Heart left ventricle (tissue), 16 donors: ENCODE data around the gene LAPTM4A. TPM values are rescaled to one million over a fixed set of nuclear protein-coding genes. Genes with fewer than 3 reads are reported as not detected.

ENCODE experiments used
- ATAC-seq, 4 donors: fragments of 200-7000 bp; cut with Tn5 transposase; one replicate each; pipeline ENCODE4 v1.9.1; 2020 to 2022; ENCODE audit warnings: moderate library complexity in 4 of 4, mild to moderate bottlenecking in 3 of 4, moderate number of reproducible peaks in 1 of 4
- DNase-seq, 5 donors: peaks; one replicate each; pipeline ENCODE4 v3.0.0-alpha.2; 2020
- H3K27ac ChIP-seq, 12 donors: fragments of 200-600 bp; sonication (generic) in 4 of 12; one replicate each; pipeline versions ENCODE4 v1.5.0 to v1.8.0; 2016 to 2022; ENCODE audit warnings: mild to moderate bottlenecking in 2 of 12
- H3K27me3 ChIP-seq, 9 donors: fragments of 200-600 bp; sonication (generic) in 2 of 9; one replicate each; pipeline versions ENCODE4 v1.5.1 to v1.8.0; 2016 to 2022; ENCODE audit warnings: mild to moderate bottlenecking in 3 of 9
- H3K36me3 ChIP-seq, 9 donors: fragments of 200-600 bp; sonication (generic) in 2 of 9; one replicate each; pipeline versions ENCODE4 v1.5.0 to v1.8.0; 2018 to 2022; ENCODE audit warnings: mild to moderate bottlenecking in 2 of 9
- H3K4me1 ChIP-seq, 12 donors: fragments of 200-600 bp; sonication (generic) in 4 of 12; one replicate each; pipeline versions ENCODE4 v1.5.0 to v1.8.0; 2016 to 2022; ENCODE audit warnings: mild to moderate bottlenecking in 3 of 12
- H3K4me3 ChIP-seq, 12 donors: fragments of 200-600 bp; sonication (generic) in 4 of 12; one replicate each; pipeline versions ENCODE4 v1.5.0 to v1.8.0; 2017 to 2022; ENCODE audit warnings: mild to moderate bottlenecking in 9 of 12, moderate library complexity in 4 of 12
- H3K9me3 ChIP-seq, 12 donors: fragments of 200-600 bp; sonication (generic) in 4 of 12; one replicate each; pipeline versions ENCODE4 v1.5.0 to v1.8.0; 2016 to 2022; ENCODE audit warnings: mild to moderate bottlenecking in 1 of 12
- CTCF ChIP-seq, 12 donors: fragments of 200-600 bp; sonication (generic) in 4 of 12; IDR thresholded peaks; one replicate each; pipeline versions ENCODE4 v1.5.0 to v1.8.0; 2018 to 2022; ENCODE audit warnings: antibody characterized with exemption in 12 of 12, mild to moderate bottlenecking in 5 of 12
- POLR2A ChIP-seq, 2 donors: fragments of 450-650 bp; IDR thresholded peaks; one replicate each; pipeline ENCODE4 v1.6.1; 2017; ENCODE audit warnings: antibody characterized with exemption in 2 of 2, mild to moderate bottlenecking in 2 of 2, moderate library complexity in 2 of 2
- WGBS, 4 donors: extraction: QIAGEN DNeasy Blood & Tissue Kit in 2 of 4; methylation state at CpG; one replicate each; pipeline versions ENCODE4 v1.1.5 to v1.1.7; 2013 to 2018; 5-methylcytosine and 5-hydroxymethylcytosine counted together
- intact Hi-C, 10 donors: fragments of 100-400 bp; cut with DNase I; formaldehyde crosslinking; loops; one replicate each; pipeline versions ENCODE4 v1.11.1 to v1.14.2; 2022
- polyA plus RNA-seq, 2 donors: library from polyadenylated mRNA; stranded (reverse); fragments of 200-250 nt; gene quantifications; one replicate each; pipeline ENCODE4 v1.2.3, GENCODE V29; 2013
- total RNA-seq, 9 donors: library from RNA; depleted of rRNA in 2 of 9; stranded (reverse); fragments of >200 nt in 2 of 9; fragmentation: NEBNext Ultra II Directional in 3 of 9; extraction: Animal tissue kit (Norgen Biotek cat#: 25700) in 3 of 9; gene quantifications; one replicate each; pipeline versions ENCODE4 v1.1.0 to v1.2.4, GENCODE V29; 2016 to 2023
- donor health status: ischemic (EF 13 %, LVEDD 7.1; RV severe dilation, severe dysfunction).
- donor health status: healthy with polysubstance abuse.
- donor health status: DM: no; HTN: yes; CAD: no.
- donor health status: DM: no; HTN: no; CAD: no.
- donor health status: ischemic (EF 25% LVEDD 6.9; RV normal size, moderate dysfunction).
- donor health status: ischemic (EF 25% LVEDD 5.7; RV mildly dilated, moderate dysfunction).
- donor health status: healthy.
- donor health status: DM: yes; HTN: yes; CAD: no.
- donor health status: ischemic (EF 35%, LVEDD 5.7; RV mildly dilated, moderate dysfunction).
- donor health status: nonischemic (EF 11% LVEDD 7.7; RV severe dilation, severe dysfunction).
- donor health status: DM: yes; HTN: yes; CAD: no.
- donor health status: PGD.
- donor health status: ischemic (EF 29% LVEDD 5.4; RV normal size, mild dysfunction).
- donor health status: nonischemic (EF 23%, LVEDD 6.1; RV moderate dilation, normal function).

LAPTM4A gene
- total and polyA plus RNA-seq, 11 donors = 107 to 241 (median 177) TPM

- ATAC-seq (no peak), DNase-seq (no peak)
- 92 to 97% (median 95%) methylated on average over 1 of the region's 1 CpG for WGBS, 4 donors
- no peaks in the 10 kb centered on the region for H3K27me3 ChIP-seq
- H3K4me3 ChIP-seq = no peak overlapping the region
- H3K4me1 ChIP-seq = peaks cover 0 to 19% (median 7%) of the 10 kb centered on the region in 12 donors
- TF ChIP-seq POLR2A (IDR thresholded peaks at IDR 0.05) = no peak
- no peak for TF ChIP-seq CTCF (IDR thresholded peaks at IDR 0.05)
- no peak overlapping the region for H3K27ac ChIP-seq
- no peaks in the 10 kb centered on the region for H3K9me3 ChIP-seq
- no peaks in the 10 kb centered on the region for H3K36me3 ChIP-seq
- intact Hi-C loops = loop anchor here in 1 of 10 donors (5.0 kb wide), 1 partner anchor 35 kb away; no protein-coding TSS in a partner anchor
Observed at GRCh38 chr2:20057268-20057667, 5.8 kb upstream of the LAPTM4A start.

GRCh38 chr2:20054931-20055330, 3.5 kb upstream of the LAPTM4A start:
- no peak for TF ChIP-seq POLR2A (IDR thresholded peaks at IDR 0.05)
- no peak for TF ChIP-seq CTCF (IDR thresholded peaks at IDR 0.05)
- WGBS, 4 donors = 93% methylated on average over 3 of the region's 3 CpGs
- Histone ChIP-seq H3K4me3 (no peak overlapping the region), H3K27me3 (no peaks in the 10 kb centered on the region), H3K27ac (no peak overlapping the region), H3K4me1 (peaks cover 0 to 15% (median 10%) of the 10 kb centered on the region in 12 donors), H3K36me3 (no peaks in the 10 kb centered on the region), H3K9me3 (no peaks in the 10 kb centered on the region)
- intact Hi-C loops = loop anchor here in 4 of 10 donors (5.0 kb wide), 4 partner anchors 37 to 292 kb away; partner anchors contain the start of gene TTC32 (in 1 of the 4)
- ATAC-seq (no peak), DNase-seq (no peak)

GRCh38 chr2:20054119-20054518, 2.7 kb upstream of the LAPTM4A start:
- no peak overlapping the region for H3K4me3 ChIP-seq
- H3K27ac ChIP-seq = no peak overlapping the region
- H3K36me3 ChIP-seq = no peaks in the 10 kb centered on the region
- DNase-seq = no peak
- ATAC-seq = no peak
- peaks cover 0 to 24% (median 16%) of the 10 kb centered on the region in 12 donors for H3K4me1 ChIP-seq
- H3K9me3 ChIP-seq = no peaks in the 10 kb centered on the region
- 83 to 97% (median 94%) methylated on average over 6 of the region's 6 CpGs for WGBS, 4 donors
- intact Hi-C loops = loop anchor here in 4 of 10 donors (5.0 kb wide), 4 partner anchors 37 to 293 kb away; partner anchors contain the start of gene TTC32 (in 1 of the 4)
- no peaks in the 10 kb centered on the region for H3K27me3 ChIP-seq
- TF ChIP-seq CTCF (IDR thresholded peaks at IDR 0.05) = no peak
- TF ChIP-seq POLR2A (IDR thresholded peaks at IDR 0.05) = no peak

GRCh38 chr2:20052861-20053281, 1.4 kb upstream of the LAPTM4A start:
- TF ChIP-seq POLR2A (IDR thresholded peaks at IDR 0.05) (no peak), CTCF (IDR thresholded peaks at IDR 0.05) (no peak)
- ATAC-seq (peak in 1 of 4 donors; percentile 37), DNase-seq (peak in 4 of 5 donors; percentile 64 to 80 (median 72))
- peak overlapping the region in 11 of 12 donors; percentile 54 to 91 (median 81) for H3K4me3 ChIP-seq
- 14 to 19% (median 17%) methylated on average over 5 of the region's 5 CpGs for WGBS, 4 donors
- intact Hi-C loops = loop anchor here in 4 of 10 donors (5.0 kb wide), 4 partner anchors 36 to 294 kb away; partner anchors contain the start of gene TTC32 (in 1 of the 4)
- H3K36me3 ChIP-seq = no peaks in the 10 kb centered on the region
- peaks cover 0 to 36% (median 26%) of the 10 kb centered on the region in 12 donors for H3K4me1 ChIP-seq
- peak overlapping the region in 11 of 12 donors; percentile 94 to 99 (median 98) for H3K27ac ChIP-seq
- H3K9me3 ChIP-seq = no peaks in the 10 kb centered on the region
- no peaks in the 10 kb centered on the region for H3K27me3 ChIP-seq
